Esophagus muscularis mucosa (tissue), 4 donors: ENCODE measurements around the gene SFTPB. TPM values are rescaled to one million over a fixed set of nuclear protein-coding genes. Genes with fewer than 3 reads are reported as not detected.
A peak's percentile ranks its signal among the peaks of the same experiment; 100 is the strongest.

ENCODE experiments used
- DNase-seq: peaks from one replicate; pipeline ENCODE4 v3.0.0-alpha.2; 2017; ENCODE audit errors: extremely low spot score
- H3K27ac ChIP-seq, 4 donors: fragments of 200-600 bp; sonication (generic); replicated peaks in 1 of 4; 1 replicate in 3 of 4; 2 replicates in 1 of 4; pipeline ENCODE4 v1.5.1; 2016 to 2019; ENCODE audit warnings: mild to moderate bottlenecking in 1 of 4
- H3K27me3 ChIP-seq, 4 donors: fragments of 200-600 bp; sonication (generic); one replicate each; pipeline versions ENCODE4 v1.5.1 to v1.6.0; 2016 to 2019
- H3K36me3 ChIP-seq, 4 donors: fragments of 200-600 bp; sonication (generic); one replicate each; pipeline ENCODE4 v1.5.1; 2016 to 2019
- H3K4me1 ChIP-seq, 4 donors: fragments of 200-600 bp; sonication (generic); one replicate each; pipeline ENCODE4 v1.5.1; 2016 to 2019
- H3K4me3 ChIP-seq, 4 donors: fragments of 200-600 bp; sonication (generic); 1 replicate in 2 of 4; 2 replicates in 2 of 4; pipeline ENCODE4 v1.5.1; 2016 to 2019; ENCODE audit warnings: mild to moderate bottlenecking in 4 of 4, moderate library complexity in 1 of 4
- H3K9me3 ChIP-seq, 4 donors: fragments of 200-600 bp; sonication (generic); 1 replicate in 3 of 4; 2 replicates in 1 of 4; pipeline ENCODE4 v1.5.1; 2016 to 2019
- EP300 ChIP-seq: sonication (generic); formaldehyde crosslinking; IDR thresholded peaks from one replicate; pipeline ENCODE4 v1.6.1; 2017; ENCODE audit warnings: antibody characterized with exemption
- POLR2A ChIP-seq: fragments of 450-650 bp; IDR thresholded peaks from one replicate; pipeline ENCODE4 v1.6.1; 2017; ENCODE audit warnings: antibody characterized with exemption, moderate library complexity, mild to moderate bottlenecking, low read depth
- POLR2AphosphoS5 ChIP-seq, 2 donors: sonication (generic); formaldehyde crosslinking; IDR thresholded peaks; one replicate each; pipeline ENCODE4 v1.6.1; 2017; ENCODE audit warnings: antibody characterized with exemption in 2 of 2
- WGBS: methylation state at CpG from one replicate; pipeline ENCODE4 v1.1.5; 2018; 5-methylcytosine and 5-hydroxymethylcytosine counted together
- intact Hi-C: fragments of 100-400 bp; cut with DNase I; formaldehyde crosslinking; loops from one replicate; pipeline ENCODE4 v1.15.1; 2023
- total RNA-seq, 4 donors: library from RNA; depleted of rRNA; stranded (reverse); fragments of >200 nt; gene quantifications; one replicate each; pipeline versions ENCODE4 v1.1.0 to v1.2.1, GENCODE V29; 2016
- TF ChIP-seq, protein P1 (sequence below), 3 experiments: fragments of 200-600 bp in 2 of 3; fragments of 450-650 bp in 1 of 3; sonication (generic) in 2 of 3; IDR thresholded peaks; one replicate each; pipeline ENCODE4 v1.5.1; 2017 to 2019; ENCODE audit warnings: antibody characterized with exemption in 3 of 3, mild to moderate bottlenecking in 2 of 3, moderate library complexity in 1 of 3

The SFTPB gene
- total RNA-seq, 4 donors from 2014 or later: 25.3 to 119 (median 26.6) TPM; not detected in 1

DNA sequence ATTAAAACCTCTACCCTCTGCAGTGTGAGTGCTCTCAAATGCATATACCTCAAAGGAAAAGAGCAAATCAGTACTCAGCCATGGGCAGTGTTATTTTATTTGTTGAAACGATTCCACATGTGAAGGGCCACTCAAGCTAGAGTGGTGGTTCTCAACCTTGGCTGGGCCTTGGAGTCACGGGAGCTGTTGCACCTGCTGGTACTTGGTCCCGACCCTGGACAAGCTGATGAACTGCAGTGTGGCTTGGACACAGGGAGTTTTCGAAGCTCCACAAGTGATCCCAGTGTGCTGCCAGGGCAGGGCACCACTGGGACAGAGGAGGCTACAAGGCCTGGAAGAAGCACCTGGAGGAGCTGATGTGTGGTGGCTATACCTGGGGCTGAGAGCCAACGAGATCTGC lies 45.8 kb upstream of the SFTPB start:
- Histone ChIP-seq H3K4me3 (no peak overlapping the region), H3K27ac (peak overlapping the region in 1 of 4 donors; percentile 1), H3K36me3 (no peaks in the 10 kb centered on the region), H3K9me3 (no peaks in the 10 kb centered on the region), H3K27me3 (peaks cover 0 to 3% (median 0%) of the 10 kb centered on the region in 4 donors), H3K4me1 (peaks cover 24 to 54% (median 46%) of the 10 kb centered on the region in 4 donors)
- TF ChIP-seq POLR2A (no peak), POLR2AphosphoS5 (IDR thresholded peaks at IDR 0.05) (no peak), EP300 (no peak)
- TF ChIP-seq, protein P1, sequence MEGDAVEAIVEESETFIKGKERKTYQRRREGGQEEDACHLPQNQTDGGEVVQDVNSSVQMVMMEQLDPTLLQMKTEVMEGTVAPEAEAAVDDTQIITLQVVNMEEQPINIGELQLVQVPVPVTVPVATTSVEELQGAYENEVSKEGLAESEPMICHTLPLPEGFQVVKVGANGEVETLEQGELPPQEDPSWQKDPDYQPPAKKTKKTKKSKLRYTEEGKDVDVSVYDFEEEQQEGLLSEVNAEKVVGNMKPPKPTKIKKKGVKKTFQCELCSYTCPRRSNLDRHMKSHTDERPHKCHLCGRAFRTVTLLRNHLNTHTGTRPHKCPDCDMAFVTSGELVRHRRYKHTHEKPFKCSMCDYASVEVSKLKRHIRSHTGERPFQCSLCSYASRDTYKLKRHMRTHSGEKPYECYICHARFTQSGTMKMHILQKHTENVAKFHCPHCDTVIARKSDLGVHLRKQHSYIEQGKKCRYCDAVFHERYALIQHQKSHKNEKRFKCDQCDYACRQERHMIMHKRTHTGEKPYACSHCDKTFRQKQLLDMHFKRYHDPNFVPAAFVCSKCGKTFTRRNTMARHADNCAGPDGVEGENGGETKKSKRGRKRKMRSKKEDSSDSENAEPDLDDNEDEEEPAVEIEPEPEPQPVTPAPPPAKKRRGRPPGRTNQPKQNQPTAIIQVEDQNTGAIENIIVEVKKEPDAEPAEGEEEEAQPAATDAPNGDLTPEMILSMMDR (IDR thresholded peaks at IDR 0.05): no peak
- WGBS: 91% methylated on average over 5 of the region's 5 CpGs
- intact Hi-C loops: no loop called here
- DNase-seq: no peak

GRCh38 chr2:85712849-85713612 lies 45.0 kb upstream of the SFTPB start:
- WGBS: 75% methylated on average over 9 of the region's 9 CpGs
- no peak for DNase-seq
- peaks cover 24 to 57% (median 51%) of the 10 kb centered on the region in 4 donors for H3K4me1 ChIP-seq

DNA sequence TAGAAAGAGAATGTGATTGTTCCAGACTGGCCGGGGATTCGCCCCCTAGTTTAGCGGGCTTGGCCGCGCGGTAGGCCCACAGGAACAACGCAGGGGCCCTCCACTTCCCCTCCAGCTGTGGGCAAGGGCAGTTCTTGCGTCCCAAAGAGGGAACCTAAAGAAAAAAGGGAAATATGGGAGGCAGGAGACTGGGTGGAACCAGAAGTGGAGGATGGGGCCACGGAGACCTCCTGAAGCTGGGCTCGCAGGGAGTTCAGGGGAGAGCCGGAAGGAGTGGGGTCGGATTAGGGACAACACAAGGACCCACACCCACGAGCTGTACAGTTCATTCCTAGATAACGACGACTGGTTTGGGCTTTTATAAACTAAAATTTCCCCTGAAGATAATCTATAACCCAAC lies 44.3 kb upstream of the SFTPB start:
- Histone ChIP-seq H3K4me3 (no peak overlapping the region), H3K27me3 (peaks cover 0 to 3% (median 0%) of the 10 kb centered on the region in 4 donors), H3K36me3 (no peaks in the 10 kb centered on the region), H3K4me1 (peaks cover 28 to 62% (median 56%) of the 10 kb centered on the region in 4 donors), H3K27ac (peak overlapping the region; percentile 68 to 75 (median 69)), H3K9me3 (no peaks in the 10 kb centered on the region)
- no peak for DNase-seq
- 78% methylated on average over 15 of the region's 15 CpGs for WGBS
- intact Hi-C loops: no loop called here
- no peak for TF ChIP-seq POLR2AphosphoS5 (IDR thresholded peaks at IDR 0.05)
- TF ChIP-seq, protein P1 (IDR thresholded peaks at IDR 0.05): no peak
- TF ChIP-seq POLR2A: no peak
- TF ChIP-seq EP300: no peak

More at GRCh38 chr2:85712849-85713612, 45.0 kb upstream of the SFTPB start:
- TF ChIP-seq POLR2AphosphoS5 (IDR thresholded peaks at IDR 0.05): peak; percentile 19 to 39
- TF ChIP-seq, protein P1 (IDR thresholded peaks at IDR 0.05): no peak
- no peaks in the 10 kb centered on the region for H3K36me3 ChIP-seq
- intact Hi-C loops: no loop called here
- H3K27ac ChIP-seq: peak overlapping the region; percentile 68 to 75 (median 69)
- no peak overlapping the region for H3K4me3 ChIP-seq
- peaks cover 0 to 3% (median 0%) of the 10 kb centered on the region in 4 donors for H3K27me3 ChIP-seq
- H3K9me3 ChIP-seq: no peaks in the 10 kb centered on the region

- intact Hi-C loops: no loop called here
- H3K9me3 ChIP-seq: no peaks in the 10 kb centered on the region
- H3K27me3 ChIP-seq: peaks cover 0 to 3% (median 0%) of the 10 kb centered on the region in 4 donors
- TF ChIP-seq POLR2A: no peak
- no peak for TF ChIP-seq POLR2AphosphoS5 (IDR thresholded peaks at IDR 0.05)
- no peak for TF ChIP-seq EP300
- TF ChIP-seq, protein P1 (IDR thresholded peaks at IDR 0.05): no peak
- DNase-seq: no peak
- H3K36me3 ChIP-seq: no peaks in the 10 kb centered on the region
- WGBS: 85% methylated on average over 8 of the region's 8 CpGs
- H3K4me3 ChIP-seq: no peak overlapping the region
- H3K4me1 ChIP-seq: peaks cover 36 to 69% (median 62%) of the 10 kb centered on the region in 4 donors
- H3K27ac ChIP-seq: peak overlapping the region; percentile 68 to 75 (median 69)
Measured at GRCh38 chr2:85711578-85712060, 43.6 kb upstream of the SFTPB start.
